Left renal pelvis (tissue), 4 donors: ENCODE data around the gene SLITRK4. TPM values are rescaled to one million over a fixed set of nuclear protein-coding genes. Genes with fewer than 3 reads are reported as not detected.

Experiments used
- DNase-seq, 4 donors: peaks; one replicate each; pipeline ENCODE4 v3.0.0-alpha.2; 2013; ENCODE audit warnings: low read depth in 4 of 4, low spot score in 3 of 4
- polyA plus RNA-seq, 4 donors: library from polyadenylated mRNA; unstranded; fragments of 120-200 nt; gene quantifications; one replicate each; pipeline ENCODE4 v1.2.1, GENCODE V29; 2013; ENCODE audit not compliant: insufficient read length in 4 of 4

The SLITRK4 gene
- polyA plus RNA-seq, 4 donors: 3.4 to 21.4 (median 14.3) TPM

DNA sequence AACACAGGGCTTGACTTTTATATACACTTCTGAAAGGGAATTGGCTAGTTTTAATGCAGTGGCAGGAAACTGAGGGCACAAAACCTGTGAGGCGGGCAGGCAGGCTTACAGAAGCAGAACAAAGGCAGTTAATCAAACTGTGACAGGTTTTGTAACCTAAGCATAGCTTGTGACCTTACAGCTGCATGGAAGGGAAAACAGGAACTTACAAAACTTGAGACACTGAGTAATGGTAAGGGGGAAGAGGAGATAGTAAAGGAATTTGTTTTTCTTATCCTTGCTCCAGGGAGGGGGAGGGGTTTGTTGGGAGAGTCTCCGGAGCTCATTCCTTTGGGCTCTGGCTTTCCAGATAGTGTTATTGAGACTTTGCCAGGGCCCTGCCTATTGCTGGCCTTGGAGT lies 55.6 kb downstream of the SLITRK4 start:
- DNase-seq: no peak

Other genes with a start within 250 kb of the SLITRK4 start
- gene SPANXN3, start 118.6 kb downstream of the SLITRK4 start, polyA plus RNA-seq: not detected
- not detected for gene SPANXN2, start 84.7 kb upstream of the SLITRK4 start, polyA plus RNA-seq
- under 1 TPM in 3 of 4 donors, not detected in 1; 0.23 to 0.62 (median 0.26) TPM for gene UBE2NL, start 248.0 kb upstream of the SLITRK4 start, polyA plus RNA-seq